ENCODE measurements around the gene CLEC4M.

The CLEC4M gene, protein sequence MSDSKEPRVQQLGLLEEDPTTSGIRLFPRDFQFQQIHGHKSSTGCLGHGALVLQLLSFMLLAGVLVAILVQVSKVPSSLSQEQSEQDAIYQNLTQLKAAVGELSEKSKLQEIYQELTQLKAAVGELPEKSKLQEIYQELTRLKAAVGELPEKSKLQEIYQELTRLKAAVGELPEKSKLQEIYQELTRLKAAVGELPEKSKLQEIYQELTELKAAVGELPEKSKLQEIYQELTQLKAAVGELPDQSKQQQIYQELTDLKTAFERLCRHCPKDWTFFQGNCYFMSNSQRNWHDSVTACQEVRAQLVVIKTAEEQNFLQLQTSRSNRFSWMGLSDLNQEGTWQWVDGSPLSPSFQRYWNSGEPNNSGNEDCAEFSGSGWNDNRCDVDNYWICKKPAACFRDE

DNA sequence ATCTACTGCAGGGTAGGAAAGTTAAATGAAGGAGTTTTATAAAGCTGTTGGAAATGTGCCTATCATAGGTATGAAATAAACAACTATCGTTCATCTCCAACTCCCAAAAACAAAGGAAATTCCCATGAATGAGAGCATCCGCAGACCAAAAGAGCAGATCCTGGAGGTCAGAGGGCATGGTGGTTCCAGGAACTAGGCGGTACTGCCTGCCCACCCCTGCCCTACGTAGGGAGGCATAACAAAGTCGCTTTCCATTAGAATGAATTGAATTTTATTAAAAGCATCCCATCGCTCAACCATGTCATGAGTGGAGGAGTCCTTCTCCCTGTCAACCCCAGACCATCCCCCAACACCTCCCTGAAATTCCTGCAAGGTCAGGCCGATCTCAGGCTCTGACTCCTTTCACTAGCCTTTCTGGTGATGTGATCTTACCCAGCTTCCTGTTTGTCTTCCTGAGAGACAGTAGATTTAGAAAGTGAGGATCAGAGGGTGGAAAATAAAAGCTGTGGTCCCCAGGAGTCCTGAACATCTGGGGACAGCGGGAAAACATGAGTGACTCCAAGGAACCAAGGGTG, at the start of gene CLEC4M:
Gene CLEC4M, plus strand, starts transcription at position 525 of the 575 bp plus-strand sequence. Its CDS starts 24 bp downstream, at position 549.
- DNase-seq = no peak

GRCh38 chr19:7715671-7716070, 47.4 kb upstream of the CLEC4M start:
- DNase-seq = no peak

DNA sequence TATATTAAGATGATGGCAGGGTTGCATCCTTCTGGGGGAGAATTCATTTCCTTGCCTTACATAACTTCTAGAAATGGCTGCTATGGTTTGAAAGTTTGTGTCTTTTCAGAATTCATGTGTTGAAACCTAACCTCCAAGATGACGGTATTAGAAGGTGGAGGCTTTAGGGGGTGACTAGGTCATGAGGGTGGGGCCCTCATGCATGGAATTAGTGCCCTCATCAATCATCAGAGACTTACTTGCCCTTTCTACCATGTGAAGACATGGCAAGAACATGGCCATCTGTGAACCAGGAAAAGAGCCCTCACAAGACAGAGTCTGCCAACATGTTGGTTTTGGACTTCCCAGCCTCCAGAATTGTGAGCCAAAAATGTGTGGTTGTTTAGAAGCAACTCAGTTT, 46.3 kb upstream of the CLEC4M start:
- no peak for DNase-seq

- DNase-seq = no peak
Measured at GRCh38 chr19:7718668-7719067, 44.4 kb upstream of the CLEC4M start.

- DNase-seq = no peak
Measured at GRCh38 chr19:7720351-7720750, 42.7 kb upstream of the CLEC4M start.

DNA sequence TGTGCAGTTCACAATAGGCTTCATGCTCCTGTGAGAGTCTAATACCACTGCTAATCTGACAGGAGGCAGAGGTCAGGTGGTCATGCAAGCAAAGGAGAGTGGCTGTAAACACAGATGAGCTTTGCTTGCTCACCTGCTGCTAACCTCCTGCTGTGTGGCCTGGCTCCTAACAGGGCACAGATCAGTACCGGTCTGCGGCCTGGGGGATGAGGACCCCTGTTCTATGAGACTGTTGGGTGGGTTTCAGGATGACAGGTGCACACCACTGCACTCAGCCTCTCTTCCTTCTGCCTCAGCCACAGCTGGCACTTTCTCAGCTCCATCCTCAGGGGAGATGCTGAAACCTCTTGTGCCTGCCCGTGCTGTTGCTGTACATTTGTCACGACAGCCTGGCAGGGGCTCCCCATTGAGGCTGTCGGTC, 40.8 kb upstream of the CLEC4M start:
- no peak for DNase-seq

DNA sequence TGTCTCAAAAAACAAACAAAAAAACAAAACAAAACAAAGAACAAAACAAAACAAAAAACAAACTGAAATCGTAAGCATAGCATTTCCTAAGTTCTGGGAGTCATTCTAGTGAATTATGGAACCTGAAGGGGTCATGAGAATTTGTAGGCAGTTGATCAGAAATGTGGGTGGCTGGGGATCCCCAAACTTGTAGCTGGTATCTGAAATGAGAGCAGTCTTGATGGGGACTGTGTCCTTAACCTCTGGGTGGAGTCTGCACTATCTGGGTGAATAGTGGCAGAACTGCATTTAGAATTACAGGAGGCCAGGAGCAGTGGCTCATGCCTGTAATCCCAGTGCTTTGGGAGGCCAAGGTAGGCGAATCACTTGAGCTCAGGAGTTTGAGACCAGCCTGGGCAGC, 37.3 kb upstream of the CLEC4M start:
- no peak for DNase-seq

DNA sequence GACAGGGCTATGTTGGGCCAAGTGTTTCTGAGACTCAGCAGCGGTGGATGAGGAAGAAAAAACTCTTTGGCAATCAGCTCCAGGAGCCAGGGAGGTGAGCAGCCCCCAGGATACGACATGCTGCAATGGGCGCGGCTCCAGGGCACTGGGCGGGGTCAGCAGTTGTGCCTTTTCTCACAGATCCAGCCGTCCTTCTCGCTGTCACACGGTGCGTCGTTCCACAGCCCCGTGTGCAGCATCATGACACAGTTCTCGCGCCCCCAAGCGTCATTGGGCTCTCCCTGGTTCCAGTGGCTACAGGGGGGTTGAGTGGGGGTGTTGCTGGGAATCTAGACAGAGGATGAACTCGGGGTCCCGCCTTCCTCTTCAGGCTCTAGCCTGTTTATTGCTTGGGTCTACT, 33.8 kb upstream of the CLEC4M start:
- DNase-seq = no peak

GRCh38 chr19:7729831-7730285, 33.2 kb upstream of the CLEC4M start:
- DNase-seq = no peak

GRCh38 chr19:7730286-7731217, 32.5 kb upstream of the CLEC4M start:
- DNase-seq = no peak

- no peak for DNase-seq
Measured at GRCh38 chr19:7731218-7731595, 31.8 kb upstream of the CLEC4M start.

DNA sequence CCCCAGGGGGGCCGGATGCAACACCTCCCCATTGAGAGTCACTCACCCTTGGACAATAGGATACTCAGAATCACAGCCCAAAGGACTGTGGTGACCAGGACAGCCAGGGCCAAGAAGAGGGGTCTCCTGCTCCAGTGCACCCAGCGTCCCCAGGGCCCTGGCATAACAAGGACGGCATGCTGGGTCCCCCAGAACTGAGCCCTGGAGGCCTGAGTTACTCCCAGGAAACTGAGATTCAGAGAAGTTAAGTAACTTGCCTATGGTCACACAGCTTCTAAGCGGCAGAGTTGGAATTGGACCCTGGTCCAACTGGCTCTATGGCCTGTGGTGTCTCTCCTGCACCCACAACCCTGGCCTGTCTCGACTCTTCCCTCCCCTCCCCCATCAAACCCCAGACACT, 31.4 kb upstream of the CLEC4M start:
- no peak for DNase-seq

GRCh38 chr19:7732045-7732444, 31.0 kb upstream of the CLEC4M start, which contains the start of gene CLEC4G:
Gene CLEC4G (minus strand): TSS chr19:7732110. CDS start chr19:7732102, 8 bp downstream.
- DNase-seq = no peak

- DNase-seq = no peak
Measured at GRCh38 chr19:7733376-7733775, 29.7 kb upstream of the CLEC4M start.

DNA sequence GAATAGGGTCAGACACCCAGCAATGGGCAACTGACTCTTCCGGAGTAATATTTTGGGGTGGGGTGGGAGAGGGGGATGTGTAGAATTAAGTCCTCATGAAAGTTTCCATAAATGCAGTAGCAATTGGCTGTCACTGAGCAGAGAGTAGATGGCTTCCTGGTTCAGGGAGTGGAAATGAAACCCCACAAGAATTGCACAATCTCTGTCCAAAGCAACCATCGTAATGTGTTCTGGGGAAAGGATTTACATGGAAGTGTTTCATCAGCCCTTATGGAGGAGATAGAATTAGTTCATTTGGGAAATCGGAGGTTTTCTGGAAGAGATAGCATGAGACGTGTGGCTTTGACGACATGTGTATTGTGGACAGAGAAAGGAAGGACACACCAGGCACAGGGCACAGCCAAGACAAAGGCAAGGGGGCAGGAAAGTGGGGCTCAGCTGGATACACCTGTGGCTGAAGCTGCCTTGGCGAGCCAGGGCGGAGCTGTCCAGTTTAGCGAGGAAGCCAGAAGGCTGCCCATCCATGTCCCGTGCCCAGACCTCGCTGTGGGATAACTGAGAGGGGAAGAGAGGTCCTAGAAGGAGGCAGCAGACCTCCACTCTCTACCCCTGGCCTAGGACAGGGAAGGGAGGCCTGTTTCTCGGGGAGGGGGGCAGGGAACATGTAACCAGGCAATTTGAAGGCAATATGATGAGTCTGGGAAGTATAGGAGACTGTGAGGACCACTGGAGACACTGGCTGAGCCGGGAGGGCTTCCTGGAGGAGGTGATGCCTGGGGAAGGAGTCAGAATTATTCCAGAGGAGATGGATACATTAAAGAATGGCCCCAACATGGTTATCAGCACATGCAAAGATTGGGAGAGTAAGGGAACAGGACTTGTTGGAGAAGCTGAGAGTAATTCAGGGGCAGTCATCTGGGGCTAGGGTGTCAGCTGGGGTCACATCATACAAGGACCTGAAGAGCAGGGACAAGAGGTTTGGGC, 28.5 kb upstream of the CLEC4M start:
- DNase-seq = no peak

GRCh38 chr19:7736148-7736547, 26.9 kb upstream of the CLEC4M start:
- no peak for DNase-seq

- DNase-seq = no peak
Measured at GRCh38 chr19:7737215-7737614, 25.8 kb upstream of the CLEC4M start.

DNA sequence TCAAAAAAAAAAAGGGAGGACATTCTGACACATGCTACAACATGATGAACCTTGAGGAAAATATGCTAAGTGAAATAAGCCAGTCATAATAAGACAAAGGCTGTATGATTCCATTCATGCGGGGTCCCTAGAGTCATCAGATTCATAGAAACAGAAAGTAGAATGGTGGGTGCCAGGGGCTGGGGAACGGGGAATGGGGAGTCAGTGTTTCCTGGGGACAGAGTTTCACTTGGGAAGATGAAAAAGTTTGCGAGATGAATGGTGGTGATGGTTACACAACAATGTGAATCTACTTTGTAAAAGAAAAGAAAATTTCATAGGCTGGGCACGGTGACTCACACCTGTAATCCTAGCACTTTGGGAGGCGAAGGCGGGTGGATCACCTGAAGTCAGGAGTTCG, 25.0 kb upstream of the CLEC4M start:
- DNase-seq = no peak

DNA sequence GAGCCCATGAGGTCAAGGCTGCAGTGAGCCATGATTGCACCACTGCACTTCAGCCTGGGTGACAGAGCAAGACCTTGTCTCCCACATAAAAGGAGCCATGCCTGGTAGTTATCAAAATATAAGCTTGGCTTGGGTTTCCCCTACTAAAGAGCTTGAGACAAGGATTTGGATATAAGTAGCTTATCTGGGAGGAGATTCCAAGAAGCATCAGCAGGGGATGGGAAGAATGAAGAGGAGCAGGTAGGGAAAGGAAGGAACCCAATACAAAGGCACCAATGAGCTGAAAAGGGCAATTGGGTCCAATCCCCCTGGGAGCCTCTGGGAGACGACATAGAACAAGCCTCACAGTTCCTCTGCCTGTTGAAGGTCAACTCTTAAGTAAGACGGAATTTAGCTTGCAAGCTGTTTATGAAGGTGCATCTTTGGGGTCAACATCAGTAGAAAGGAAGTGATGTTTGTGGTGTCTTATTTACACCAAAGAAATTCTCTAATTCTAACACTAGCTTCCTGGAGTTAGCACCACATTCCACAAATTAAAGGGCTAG, 23.8 kb upstream of the CLEC4M start:
- DNase-seq = no peak

DNA sequence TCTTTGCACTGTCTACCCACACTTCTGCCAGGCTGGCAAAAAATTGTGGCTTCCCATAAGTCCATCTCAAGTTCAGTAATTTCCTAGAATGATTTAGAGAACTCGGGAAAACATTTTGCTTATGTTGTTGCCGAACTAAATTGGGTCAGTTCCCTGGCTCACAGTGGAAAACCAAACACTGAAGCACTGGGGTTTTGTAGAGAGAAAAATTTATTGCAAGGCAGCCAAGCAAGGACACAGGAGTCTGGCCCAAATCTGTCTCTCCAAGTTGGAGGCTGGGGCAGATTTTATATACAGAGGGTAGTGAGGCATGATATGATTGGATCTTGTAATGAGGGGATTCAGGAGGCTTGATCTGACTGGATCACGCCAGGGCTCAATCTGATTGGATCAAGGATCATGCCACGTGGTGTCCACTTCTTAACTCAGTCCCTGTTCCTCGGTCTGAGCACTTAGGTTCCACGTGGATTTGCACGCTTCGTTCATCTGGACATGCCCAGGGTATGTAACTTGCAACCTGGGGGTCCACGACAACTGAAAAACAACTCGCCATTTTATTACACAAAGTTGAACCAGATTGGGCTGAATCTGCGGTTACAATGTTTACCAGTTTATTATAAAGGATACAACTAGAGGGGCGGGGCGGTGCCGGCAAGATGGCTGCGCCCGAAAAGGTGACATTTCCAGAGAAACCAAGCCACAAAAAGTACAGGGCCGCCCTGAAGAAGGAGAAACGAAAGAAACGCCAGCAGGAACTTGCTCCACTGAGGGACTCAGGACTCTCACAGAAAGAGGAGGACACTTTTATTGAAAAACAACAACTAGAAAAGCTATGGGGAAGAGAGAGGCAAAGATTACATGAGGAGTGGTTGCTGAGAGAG, 23.0 kb upstream of the CLEC4M start:
- no peak for DNase-seq

- DNase-seq = no peak
Measured at GRCh38 chr19:7740682-7741054, 22.4 kb upstream of the CLEC4M start.

All from HCEC 1CT (cell line).